GM18873 (cell line): ENCODE results near the gene NPHS1.
"Not testable (repeated sequence)": the region's sequence is repeated elsewhere in the genome, so short reads cannot be mapped to it uniquely, and the experiment has no call there.

Experiments used
- ATAC-seq: cut with Tn5 transposase; IDR thresholded peaks from one replicate; pipeline ENCODE4 v1.9.1; 2021; ENCODE audit warnings: mild to moderate bottlenecking, moderate library complexity, moderate number of reproducible peaks; ENCODE audit not compliant: unreplicated experiment, low FRiP score

NPHS1 gene, protein sequence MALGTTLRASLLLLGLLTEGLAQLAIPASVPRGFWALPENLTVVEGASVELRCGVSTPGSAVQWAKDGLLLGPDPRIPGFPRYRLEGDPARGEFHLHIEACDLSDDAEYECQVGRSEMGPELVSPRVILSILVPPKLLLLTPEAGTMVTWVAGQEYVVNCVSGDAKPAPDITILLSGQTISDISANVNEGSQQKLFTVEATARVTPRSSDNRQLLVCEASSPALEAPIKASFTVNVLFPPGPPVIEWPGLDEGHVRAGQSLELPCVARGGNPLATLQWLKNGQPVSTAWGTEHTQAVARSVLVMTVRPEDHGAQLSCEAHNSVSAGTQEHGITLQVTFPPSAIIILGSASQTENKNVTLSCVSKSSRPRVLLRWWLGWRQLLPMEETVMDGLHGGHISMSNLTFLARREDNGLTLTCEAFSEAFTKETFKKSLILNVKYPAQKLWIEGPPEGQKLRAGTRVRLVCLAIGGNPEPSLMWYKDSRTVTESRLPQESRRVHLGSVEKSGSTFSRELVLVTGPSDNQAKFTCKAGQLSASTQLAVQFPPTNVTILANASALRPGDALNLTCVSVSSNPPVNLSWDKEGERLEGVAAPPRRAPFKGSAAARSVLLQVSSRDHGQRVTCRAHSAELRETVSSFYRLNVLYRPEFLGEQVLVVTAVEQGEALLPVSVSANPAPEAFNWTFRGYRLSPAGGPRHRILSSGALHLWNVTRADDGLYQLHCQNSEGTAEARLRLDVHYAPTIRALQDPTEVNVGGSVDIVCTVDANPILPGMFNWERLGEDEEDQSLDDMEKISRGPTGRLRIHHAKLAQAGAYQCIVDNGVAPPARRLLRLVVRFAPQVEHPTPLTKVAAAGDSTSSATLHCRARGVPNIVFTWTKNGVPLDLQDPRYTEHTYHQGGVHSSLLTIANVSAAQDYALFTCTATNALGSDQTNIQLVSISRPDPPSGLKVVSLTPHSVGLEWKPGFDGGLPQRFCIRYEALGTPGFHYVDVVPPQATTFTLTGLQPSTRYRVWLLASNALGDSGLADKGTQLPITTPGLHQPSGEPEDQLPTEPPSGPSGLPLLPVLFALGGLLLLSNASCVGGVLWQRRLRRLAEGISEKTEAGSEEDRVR (N-terminal part only)

GRCh38 chr19:35852029-35852780 is at the start of gene NPHS1:
NPHS1 (minus strand) TSS chr19:35852504; CDS start chr19:35851837, 667 bp downstream.
- ATAC-seq: no peak

GRCh38 chr19:35901055-35901644 is 48.8 kb upstream of the NPHS1 start:
- ATAC-seq: no peak

DNA sequence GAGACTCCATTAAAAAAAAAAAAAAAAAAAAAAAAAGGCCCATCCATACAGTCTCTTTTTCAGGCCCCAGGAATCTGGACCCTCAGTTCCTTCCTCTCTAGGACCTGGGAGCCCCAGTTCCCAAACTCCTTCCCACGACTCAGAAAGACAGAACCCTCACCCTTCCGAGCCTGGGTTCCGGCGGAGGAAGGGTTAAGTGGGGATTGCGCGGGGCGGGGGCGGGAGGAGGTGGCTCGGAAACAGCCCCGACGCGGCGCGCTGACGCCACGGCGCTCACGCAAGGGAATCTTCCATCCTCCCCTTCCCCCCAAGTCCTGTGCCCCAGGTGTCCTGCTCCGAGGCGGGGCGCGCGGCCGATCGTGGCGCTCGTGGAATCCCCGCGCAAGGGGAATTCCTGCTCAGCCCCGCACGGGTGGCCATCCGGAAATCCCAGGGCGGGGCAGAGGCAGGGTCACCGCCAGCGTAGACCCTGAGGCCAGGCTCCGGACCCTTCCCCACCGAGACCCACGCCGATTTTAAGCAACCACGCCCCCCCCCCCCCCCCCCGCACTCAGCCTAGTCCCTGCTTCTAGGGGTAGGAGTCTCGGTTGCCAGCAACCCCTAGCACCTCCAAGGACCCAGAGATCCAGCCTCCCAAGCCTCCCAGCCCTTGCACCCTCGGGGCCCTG is 47.4 kb upstream of the NPHS1 start:
- peak; percentile 28 for ATAC-seq

DNA sequence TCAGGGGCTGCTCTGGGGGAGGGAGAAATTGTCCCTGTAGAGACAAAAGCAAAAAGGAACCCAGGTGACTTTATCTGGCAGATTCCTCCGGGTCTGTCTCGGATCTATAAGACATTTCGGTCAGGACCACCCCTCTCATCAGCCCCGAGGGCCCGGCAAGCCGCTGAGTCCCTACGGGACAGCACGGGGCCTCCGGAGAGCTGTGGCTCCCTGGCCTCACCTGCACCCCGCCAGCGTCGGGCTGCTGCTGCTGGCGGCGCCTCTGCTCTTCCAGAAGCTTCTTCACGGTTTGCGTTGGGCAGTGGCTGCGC is 46.1 kb upstream of the NPHS1 start:
- no peak for ATAC-seq

DNA sequence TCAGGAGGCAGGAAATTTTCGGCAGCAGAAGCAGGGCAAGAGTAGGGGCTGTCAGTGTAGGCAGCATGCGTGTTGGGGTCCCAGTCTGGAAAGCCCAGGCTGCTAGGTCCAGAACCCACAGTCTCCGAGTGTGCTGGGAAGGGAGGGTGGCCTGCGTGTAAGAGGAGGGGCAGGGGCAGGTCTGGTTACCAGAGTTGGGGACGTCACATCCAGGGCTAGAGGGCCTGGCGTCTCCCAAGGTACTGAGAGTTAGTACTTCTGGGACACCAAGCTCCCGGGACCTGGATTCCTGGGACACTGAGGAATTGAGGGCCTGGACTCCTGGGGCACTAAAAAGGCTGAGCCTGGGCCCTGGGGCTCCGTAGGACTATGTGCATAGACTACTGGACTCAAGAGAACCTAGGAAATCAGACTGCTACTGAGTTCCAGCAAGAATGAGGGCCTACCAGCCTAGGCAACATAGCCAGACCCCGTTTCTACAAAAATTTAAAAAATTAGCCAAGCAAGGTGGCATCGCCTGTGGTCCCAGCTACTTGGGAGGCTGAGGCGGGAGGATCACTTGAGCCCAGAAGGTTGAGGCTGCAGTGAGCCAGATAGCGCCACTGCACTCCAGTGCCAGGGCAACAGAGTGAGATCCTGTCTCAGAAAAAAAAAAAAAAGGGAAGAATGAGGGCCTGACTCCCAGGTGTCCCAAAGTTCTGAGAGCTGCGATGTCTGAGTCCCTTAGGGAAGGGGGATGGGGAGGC is 45.6 kb upstream of the NPHS1 start:
- no peak for ATAC-seq

DNA sequence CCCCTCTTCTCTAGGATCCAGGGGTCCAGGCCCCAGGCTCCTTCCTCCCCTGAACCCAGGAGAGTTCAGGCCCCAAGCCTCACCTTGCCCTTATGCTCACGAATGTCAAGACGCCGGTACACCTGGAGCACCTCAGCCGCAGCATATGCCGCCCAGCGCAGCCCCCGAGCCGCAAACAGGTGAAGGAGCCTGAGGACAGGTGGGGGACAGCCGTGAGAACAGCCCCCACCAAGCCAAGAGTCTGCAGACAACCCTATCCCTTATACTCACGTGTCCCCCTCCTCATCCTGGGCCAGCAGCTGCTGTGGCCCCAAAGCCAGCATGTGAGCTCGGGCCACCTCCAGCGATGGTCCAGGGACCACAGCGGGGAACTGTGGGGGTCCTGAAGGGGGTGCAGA is 44.3 kb upstream of the NPHS1 start:
- no peak for ATAC-seq

GRCh38 chr19:35895911-35896642 is 43.8 kb upstream of the NPHS1 start:
- no peak for ATAC-seq

DNA sequence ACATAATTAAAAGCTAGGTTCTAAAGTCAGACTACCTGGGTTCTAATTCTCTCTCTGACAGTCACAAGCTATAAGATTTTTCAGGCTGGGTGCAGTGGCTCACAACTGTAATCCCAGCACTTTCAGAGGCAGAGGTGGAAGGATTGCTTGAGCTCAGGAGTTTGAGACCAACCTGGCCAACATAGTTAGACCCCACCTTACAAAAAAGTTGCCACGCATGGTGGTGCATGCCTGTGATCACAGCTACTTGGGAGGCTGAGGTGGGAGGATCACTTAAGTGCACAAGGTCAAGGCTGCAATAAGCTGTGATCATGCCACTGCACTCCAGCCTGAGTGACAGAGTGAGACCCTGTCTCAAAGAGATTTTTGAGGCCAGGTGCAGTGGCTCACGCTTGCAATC is 42.0 kb upstream of the NPHS1 start:
- ATAC-seq: no peak

DNA sequence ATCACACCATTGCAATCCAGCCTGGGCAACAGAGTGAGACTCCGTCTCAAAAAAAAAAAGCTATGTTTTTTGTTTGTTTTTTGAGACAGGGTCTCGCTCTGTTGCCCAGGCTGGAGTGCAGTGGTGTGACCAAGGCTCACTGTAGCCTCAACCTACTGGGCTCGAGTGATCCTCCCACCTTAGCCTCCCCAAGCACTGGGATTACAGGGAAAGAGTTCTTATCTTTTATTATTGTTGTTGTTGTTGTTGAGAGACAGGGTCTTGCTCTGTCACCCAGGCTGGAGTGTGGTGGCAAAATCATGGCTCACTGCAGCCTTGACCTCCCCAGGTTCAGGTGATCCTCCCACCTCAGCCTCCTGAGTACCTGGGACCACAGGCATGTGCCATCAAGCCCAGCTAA is 39.5 kb upstream of the NPHS1 start:
- ATAC-seq: not testable (repeated sequence)

DNA sequence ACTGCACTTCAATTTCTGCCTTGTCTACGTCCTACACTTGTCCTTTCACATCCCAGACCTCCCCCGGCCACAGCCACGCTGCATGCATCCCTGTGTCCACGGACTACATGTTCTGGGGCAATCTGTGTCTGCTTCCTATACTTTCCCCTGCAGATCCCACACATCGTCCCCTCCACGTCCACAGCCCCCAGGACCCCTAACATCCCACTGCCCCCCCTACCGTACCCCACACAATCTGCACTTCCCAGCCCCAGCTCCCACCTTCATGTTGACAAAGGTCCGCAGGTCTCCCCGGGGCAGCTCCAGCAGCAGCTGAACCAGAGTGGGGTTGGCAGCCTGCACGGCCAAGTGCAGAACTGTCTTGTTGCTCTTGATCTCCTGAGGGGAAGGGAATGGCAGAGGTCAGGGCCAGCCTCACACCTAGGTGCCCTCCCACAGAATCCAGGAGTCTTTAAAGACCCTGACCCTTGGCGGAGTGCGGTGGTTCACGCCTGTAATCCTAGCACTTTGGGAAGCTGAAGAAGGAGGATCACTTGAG is 37.9 kb upstream of the NPHS1 start:
- no peak for ATAC-seq

- no peak for ATAC-seq
Observed at GRCh38 chr19:35889370-35890112, 37.2 kb upstream of the NPHS1 start.

DNA sequence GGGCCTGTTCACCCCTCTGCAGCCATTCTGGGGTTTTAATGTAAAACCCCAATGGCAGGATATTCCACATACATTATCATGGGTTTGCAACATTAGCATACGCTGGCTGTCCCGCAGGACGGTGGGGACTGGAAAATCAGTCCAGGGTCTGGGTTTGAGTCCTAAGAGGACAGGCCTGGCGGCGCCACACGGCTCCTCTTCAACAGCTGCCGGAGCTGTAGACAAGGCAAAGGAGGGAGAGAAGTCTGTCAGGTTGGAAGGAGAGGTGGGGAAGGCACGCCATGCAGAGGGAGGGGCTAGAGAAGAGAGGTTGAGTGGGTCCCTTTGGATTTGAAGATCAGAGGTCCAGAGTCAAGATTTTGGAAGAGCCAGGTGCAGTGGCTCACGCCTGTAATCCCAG is 36.1 kb upstream of the NPHS1 start:
- ATAC-seq: no peak

GRCh38 chr19:35887197-35887596 is 34.9 kb upstream of the NPHS1 start:
- no peak for ATAC-seq

- ATAC-seq: no peak
Observed at GRCh38 chr19:35885904-35886303, 33.6 kb upstream of the NPHS1 start.

GRCh38 chr19:35885225-35885738 is 33.0 kb upstream of the NPHS1 start:
- ATAC-seq: no peak

DNA sequence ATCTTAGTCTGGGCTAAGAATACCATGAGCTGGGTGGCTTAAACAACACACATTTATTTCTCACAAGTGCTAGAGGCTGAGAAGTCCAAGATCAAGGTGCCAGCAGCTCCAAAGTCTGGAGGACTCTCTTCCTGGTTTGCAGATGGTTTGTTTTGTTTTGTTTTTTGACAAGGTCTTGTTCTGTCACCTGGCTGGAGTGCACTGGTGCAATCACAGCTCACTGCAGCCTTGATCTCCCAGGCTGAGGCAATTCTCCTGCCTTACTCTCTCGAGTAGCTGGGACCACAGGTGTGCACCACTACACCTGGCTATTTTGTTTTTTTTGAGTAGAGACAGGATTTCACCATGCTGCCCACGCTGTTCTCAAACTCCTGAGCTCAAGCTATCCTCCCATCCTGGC is 31.6 kb upstream of the NPHS1 start:
- no peak for ATAC-seq
